HG03354 (cell line): ENCODE measurements around the gene KRTAP22-2.

Source experiments
- ATAC-seq: cut with Tn5 transposase; IDR thresholded peaks from one replicate; pipeline ENCODE4 v1.9.1; 2021; ENCODE audit warnings: mild to moderate bottlenecking; ENCODE audit not compliant: unreplicated experiment, poor library complexity, severe bottlenecking

KRTAP22-2 gene

DNA sequence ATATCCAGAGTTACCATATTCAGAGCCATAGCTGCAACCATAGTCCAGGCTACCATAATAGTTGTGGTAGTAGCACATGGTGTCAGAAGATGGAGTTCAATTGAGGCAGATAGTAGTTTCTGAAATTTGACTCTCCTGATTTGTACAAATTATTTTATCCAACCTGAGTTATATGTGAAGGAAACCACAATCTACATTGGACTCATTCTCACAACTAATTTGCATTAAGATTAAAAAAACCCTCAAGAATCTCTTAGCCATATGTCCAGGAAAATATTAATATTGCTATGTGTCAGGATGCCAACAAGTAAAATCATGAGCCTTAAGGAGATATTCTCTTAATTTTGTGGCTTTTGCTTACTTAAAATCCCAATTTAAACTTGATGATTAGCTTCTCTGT, at the start of gene KRTAP22-2:
Gene KRTAP22-2, minus strand, starts transcription at position 101 of the 400 bp plus-strand sequence.
- ATAC-seq, result no peak

DNA sequence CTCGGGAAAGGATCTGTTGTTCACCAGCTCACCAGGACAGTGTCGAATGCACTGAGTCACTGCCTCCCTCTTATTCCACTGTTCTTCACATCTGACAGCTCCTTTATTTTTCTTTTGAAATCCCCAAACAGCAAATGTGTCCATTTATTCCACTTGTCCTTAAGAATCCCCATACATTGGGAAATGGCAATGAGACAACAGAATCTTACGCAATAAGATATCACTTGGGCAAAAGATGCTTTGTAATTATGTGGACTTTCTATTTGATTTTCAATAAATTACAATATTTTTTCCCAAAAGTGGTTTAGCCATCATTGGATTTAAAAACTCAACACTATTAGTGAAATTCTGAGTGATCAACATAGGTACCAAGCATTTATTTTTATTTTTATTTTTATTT, 48.5 kb upstream of the KRTAP22-2 start:
- ATAC-seq, result no peak

DNA sequence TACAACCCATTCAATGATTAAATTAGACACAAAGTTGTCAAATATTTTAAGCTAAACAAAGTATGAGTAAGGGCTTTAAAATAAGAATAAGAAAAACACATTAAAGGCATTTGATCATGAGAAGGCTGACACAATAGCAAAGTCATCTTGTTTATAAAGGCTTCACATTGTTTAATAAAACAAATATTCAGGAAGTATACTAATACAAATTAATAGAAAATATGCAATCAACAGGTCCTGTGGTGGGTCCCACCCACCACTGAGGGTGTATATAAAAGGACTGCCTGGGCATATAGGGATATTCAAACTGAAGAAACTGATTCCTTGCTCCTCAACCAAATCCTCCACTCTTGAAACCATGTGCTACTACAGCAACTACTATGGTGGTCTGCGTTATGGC, 44.7 kb upstream of the KRTAP22-2 start, which contains the start of gene KRTAP20-2:
Gene KRTAP20-2, plus strand, starts transcription at position 301 of the 400 bp plus-strand sequence. Its CDS starts 58 bp downstream, at position 359.
- ATAC-seq, result no peak

DNA sequence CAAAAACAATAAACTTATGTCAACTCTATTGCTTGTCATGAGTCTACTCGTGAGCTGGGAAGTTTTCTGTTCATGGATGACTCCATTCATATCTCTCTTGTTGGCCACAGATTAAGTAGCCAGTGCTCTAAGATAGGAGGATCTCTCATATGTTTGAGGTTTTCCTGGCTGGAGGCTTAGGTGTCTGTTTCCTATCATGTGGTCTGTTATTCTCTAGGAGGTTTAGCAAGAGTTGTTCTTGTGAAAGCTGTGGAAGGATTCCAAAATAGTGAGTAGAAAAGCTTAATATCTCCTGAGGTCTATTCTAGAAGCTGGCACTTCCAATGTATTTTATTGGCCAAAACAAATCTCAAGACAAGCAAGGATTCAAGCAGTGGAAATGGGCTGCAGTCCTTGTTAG, 39.0 kb upstream of the KRTAP22-2 start:
- ATAC-seq, result no peak

DNA sequence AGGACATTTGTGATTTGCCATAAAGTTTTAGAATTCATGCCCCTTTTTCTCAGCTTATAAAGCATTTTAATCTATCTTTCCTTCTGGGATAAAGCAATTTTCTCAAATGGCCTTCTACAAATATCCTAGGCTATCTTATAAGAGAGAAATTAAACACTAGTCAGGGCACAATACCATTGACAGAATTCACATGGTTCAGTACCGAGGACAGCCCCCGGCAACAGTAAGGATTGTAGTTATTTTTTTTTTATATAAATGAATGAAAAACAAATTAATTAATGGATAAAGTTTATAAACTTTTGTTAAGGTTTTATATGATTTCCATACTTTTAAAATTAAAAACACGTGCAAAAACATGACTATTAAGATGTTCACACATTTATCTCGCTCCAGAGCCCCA, 37.9 kb upstream of the KRTAP22-2 start:
- ATAC-seq, result no peak

DNA sequence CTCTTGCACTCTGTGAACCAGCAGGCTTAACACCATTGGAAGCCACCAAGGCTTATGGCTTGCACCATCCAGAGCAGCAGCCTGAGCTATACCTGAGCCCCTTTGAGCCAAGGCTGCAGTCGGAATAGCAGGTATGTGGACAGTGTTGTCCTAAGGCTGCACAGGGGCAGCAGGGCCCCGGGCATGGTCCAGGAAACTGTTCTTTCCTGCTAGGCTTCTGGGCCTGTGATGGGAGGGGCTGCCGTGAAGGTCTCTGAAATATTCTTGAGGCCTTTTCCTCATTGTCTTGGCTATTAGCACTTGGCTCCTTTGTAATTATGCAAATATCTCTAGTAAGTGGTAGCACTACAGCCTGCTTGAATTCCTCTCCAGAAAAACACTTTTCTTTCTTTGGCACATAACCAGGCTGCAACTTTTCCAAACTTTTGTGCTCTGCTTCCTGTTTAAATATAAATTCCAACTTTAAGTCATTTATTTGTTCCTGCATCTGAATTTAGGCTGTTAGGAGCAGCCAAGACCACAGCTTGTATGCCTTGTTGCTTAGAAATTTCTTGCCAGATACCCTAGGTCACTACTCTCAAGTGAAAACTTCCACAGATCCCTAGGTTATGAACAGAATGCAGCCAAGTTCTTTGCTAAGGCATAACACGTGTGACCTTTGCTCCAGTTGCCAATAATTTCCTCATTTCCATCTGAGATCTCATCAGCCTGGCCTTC, 35.4 kb upstream of the KRTAP22-2 start:
- no peak for ATAC-seq

DNA sequence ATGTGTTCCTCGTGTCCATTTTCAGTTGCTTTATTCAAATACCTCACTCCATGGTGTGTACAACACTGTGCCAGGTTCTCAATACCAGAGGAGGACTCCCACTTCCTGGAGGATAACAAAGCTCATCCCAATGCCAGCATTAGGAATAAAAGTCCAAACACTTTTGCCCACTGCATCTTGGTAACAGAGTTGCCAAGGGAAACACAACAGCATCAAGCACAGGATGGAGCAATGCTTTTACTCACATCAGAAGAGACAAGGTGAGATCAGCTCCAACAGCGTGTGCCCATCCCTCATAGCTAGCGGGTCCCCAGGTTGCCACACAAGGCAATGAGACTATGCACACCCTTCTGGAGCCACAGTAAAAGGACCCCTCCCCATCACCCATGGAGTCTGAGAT, 33.2 kb upstream of the KRTAP22-2 start:
- ATAC-seq, result no peak

DNA sequence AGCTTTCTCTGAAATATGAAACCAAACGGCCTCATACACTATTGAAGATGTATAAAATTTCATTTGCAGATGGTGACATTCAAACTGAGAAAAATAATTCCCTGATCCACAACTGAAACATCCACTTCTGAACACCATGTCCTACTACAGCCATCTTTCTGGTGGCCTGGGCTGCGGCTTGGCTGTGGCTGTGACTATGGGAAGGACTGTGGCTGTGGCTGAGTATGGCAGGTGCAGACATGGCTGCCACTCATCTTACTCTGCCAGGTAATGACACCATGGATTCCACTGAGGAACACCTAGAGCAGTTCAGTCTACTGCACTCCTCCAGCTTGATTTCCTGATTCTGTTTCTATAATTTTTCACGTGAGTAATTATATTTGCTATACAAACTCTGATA, 30.3 kb upstream of the KRTAP22-2 start, which contains the start of gene KRTAP20-4:
Gene KRTAP20-4, plus strand, starts transcription at position 106 of the 400 bp plus-strand sequence.
- ATAC-seq, result no peak

DNA sequence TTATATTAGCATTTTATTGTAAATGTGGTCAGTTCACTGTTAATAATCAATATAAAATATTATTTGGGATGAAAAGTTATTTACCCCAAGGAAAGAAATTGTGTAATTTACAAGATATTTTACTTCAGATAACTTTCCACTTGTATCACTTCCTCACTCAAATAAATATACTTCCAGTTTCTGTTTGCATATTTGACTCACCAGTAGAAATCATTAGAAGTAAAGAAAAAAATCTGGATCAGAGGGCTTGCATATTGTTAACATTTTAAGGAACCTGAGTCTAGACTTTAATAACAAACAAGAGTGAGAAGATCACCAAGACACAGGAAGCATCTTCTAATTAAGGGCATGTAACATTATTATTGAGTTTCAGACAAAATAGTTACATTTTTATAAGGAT, 29.9 kb upstream of the KRTAP22-2 start:
- ATAC-seq, result no peak

DNA sequence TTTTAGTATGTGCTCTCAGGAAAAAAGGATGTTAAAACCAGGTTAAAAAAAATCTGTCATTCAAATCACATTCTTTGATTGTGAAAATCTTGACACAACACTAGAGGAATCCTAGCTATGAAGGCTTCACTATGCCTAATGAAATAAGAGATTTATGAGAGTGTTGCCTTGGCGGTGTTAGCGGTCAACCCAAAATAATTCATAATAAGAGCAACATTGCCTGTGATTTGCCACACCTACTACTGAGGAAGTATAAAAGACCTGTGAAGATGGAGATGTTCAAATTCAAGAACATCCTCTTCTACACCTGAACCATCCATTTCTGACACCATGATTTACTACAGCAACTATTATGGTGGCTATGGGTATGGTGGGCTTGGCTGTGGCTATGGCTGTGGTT, 25.9 kb upstream of the KRTAP22-2 start, which contains the start of gene KRTAP20-1:
Gene KRTAP20-1, plus strand, starts transcription at position 301 of the 400 bp plus-strand sequence. Its CDS starts 30 bp downstream, at position 331.
- no peak for ATAC-seq

DNA sequence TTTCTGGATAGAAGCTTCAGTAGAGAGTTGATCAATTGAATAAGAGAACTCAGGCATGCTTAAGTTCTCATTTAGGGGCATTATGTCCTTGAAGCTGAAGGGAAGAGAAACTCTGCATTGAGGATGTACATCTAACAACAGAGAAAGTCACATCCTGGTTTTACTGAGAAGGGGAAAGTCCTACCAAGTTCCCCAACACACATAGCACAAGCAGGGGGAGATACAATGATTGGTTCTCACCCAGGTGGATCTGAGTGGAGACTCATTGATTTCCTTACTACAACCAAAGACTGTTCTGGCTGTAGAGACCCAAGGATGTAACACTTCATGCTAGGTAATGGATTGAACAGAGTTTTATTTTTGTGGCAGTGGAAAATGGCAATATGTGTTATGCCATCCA, 25.0 kb upstream of the KRTAP22-2 start:
- no peak for ATAC-seq

DNA sequence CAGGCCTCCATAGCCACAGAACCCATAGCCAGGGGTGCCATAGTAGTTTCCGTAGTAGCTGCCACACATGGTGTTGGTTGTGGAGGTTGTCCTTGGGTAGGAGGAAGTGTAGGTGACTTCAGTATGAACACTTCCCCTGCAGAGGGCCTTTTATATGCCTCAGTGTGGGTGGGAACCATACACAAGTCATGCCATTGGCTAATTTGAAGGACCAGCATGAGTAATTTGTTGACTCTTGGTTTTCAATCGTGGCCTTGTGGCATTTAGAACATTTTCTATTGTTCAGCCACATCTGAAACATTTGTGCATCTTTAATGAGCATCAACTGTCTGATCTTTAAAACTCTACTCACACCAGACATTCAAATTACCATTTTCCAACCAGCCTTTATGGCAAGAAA, 23.6 kb upstream of the KRTAP22-2 start, which contains the start of gene KRTAP6-1:
Gene KRTAP6-1, minus strand, starts transcription at position 95 of the 400 bp plus-strand sequence. Its CDS starts 26 bp downstream, at position 69.
- ATAC-seq, result no peak

DNA sequence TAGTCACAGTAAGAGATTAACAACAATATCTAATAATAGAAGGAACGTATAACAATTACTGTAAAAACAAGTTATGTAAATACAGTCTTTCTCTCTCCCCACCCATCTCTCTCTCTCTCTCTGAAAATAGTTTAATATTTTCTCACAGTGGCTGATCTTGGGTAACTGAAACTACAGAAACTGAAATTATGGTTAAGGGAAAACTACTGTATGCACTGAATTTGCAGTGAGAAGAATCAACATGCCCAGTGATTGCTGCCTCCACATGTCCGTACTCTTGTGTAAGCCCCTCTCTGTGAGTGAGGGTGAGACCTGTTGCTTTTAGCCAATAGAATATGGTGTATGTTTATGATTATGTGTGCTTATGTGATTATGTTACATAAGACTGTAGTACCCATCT, 21.9 kb upstream of the KRTAP22-2 start:
- no peak for ATAC-seq

DNA sequence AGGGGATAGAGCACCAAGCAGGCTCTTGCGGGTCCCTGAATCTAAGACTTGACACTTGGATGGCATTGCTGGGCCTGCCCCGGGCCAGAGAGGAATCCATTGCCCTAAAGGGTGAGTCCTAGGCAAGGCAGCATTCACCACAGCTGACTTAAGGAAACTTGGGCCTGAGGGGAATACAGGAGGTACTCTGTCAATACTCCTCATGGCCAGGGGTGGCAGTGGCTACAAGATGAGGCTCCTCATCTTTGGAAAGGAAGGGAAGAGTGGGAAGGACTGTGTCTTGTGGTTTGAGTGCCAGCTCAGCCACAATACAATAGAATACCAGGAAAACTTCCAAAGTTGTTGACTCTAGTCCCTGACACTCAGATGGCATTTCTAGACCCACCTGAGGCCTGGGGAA, 15.8 kb upstream of the KRTAP22-2 start:
- ATAC-seq, result no peak

DNA sequence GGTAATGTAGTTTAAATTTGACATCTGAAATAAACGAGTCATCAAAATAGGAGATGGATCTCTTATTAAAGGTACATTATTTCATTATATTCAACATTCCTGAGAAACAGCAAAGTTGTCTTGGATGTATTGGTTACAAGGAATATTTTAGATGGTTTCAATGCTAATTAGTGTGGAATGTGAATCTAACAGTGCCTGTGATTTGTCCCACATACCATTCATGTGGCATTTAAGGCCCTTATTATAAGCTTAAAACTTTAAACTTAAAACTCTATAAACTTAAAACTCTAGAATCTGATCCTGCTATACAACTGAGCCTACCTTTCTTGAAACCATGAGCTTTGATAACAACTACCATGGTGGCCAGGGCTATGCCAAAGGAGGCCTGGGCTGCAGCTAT, 10.6 kb upstream of the KRTAP22-2 start, which contains the start of gene KRTAP22-1:
Gene KRTAP22-1, plus strand, starts transcription at position 301 of the 400 bp plus-strand sequence.
- ATAC-seq, result no peak

DNA sequence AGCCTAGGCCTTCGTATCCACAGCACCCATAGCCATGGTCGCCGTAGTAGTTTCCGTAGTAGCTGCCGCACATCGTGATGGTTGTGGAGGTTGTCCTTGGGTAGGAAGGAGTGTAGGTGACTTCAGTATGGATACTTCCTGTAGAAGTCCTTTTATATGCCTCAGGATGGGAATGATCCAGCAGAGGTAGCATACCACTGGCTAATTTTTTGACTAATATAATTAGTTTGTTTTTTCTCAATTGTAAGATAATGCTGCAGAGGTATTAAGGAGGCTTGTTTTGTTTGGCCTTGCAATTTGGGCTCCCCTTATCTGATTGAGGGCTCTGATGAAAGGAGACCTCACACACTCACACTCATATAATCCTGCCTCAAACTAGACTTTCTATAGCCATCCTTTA, 8.6 kb upstream of the KRTAP22-2 start, which contains the start of gene KRTAP6-2:
Gene KRTAP6-2, minus strand, starts transcription at position 101 of the 400 bp plus-strand sequence. Its CDS starts 28 bp downstream, at position 73.
- no peak for ATAC-seq

DNA sequence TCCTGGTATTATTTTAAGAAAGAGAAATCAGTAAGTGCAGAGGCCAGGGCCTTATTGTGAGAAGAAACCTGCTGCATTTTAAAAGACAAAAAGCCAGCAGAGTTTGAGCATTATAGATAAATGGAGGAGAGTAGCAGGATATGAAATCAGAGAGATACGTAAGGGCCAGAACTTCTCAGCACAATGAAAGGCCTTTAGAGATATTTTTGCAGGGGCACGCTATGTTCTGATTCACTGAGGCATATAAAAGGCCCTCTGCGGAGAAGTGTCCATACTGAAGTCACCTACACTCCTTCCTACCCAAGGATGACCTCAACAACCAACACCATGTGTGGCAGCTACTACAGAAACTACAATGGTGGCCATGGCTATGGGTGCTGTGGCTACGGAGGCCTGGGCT, 1.9 kb upstream of the KRTAP22-2 start, which contains the start of gene KRTAP6-3:
Gene KRTAP6-3, plus strand, starts transcription at position 301 of the 400 bp plus-strand sequence. Its CDS starts 6 bp downstream, at position 307.
- ATAC-seq, result no peak

DNA sequence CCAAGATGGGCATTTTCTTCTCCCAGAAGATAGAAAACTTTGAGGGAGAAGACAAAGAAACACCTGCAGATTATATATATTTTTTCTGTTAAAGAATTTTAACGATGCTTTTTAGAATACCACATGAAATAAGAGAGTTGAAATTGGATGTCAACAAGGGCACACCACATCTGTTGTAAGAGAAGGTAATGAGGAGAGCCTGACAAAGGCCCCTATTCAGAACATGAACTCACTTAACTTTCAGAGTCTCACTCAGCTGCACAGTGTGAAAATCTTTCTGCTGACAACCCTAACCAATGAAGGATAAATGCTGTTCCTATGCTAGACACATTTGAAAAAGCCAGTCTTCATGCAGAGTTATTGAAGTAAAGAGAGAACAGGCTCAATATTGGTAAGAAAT, 7.3 kb downstream of the KRTAP22-2 start:
- no peak for ATAC-seq

DNA sequence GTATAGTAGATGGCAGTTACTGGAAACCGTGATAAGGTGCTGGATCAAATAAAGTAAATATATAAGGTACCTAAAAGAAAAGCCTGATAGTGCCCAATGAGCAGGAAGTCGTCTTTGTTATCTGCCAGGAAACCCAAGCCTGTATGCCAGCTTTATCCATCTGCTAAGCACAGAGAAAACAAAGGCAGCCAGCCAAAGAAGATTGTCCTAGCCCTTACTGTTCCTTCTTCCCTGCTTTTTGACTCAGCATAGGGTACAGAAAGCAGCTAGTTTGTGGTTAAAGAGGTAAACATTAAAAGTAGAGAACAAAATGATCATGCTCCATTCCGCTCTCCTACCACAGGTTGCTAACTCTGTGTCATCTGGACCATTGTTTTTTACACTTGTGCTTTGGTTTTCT, 10.1 kb downstream of the KRTAP22-2 start:
- no peak for ATAC-seq

DNA sequence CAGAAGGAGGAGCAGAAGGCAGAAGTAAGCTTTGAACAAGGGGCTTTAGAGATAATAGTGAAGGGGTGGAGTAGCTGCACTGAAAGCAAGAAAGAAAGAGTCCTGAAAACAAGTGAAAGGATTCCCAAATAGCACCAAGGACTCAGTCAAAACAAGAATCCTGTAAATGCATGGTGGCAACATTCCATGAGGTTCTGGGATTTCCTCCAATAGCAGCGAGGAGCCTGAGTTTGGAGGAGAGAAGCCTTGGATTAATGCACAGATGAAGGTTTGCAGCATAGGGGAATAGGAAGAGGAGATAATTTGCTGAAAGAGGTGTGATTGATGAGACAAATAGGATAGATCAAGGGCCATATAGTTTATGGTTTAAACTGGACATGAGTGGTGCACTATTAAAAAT, 10.9 kb downstream of the KRTAP22-2 start:
- no peak for ATAC-seq

DNA sequence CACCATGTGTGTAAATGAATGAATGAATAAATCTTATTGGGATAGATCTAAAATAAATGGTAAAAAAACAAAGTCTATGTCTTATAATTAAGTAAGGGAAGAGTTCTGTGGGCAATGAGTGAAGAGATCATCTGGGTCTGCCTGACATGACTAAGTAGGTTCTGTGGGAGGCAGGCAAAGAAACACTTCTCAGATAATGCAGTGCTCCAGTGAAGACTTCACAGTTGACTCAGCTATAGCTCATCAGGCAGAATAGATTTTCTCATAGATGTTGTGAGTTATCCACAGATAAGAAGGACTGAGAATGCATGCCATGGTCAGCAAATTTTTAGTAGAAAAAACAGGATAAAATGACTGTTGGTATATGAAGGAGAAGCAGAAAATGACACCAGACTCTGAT, 12.4 kb downstream of the KRTAP22-2 start:
- no peak for ATAC-seq
